MCF 10A (cell line): Measurements from ENCODE around the gene MED12L. TPM values are rescaled to one million over a fixed set of nuclear protein-coding genes. Genes with fewer than 3 reads are reported as not detected.

Experiments
- BruUV-seq: library from RNA; stranded (reverse); fragments of 400-500 nt; replicated peaks from 2 replicates; lab custom pipeline; 2021; lab: Mats Ljungman, UMichigan
- CTCF ChIA-PET: fragments of 300-600 bp; sonication (Branson Sonifier 250); formaldehyde crosslinking; extraction: SDS; loops from one replicate; lab custom pipeline; 2021; ENCODE audit warnings: antibody characterized with exemption, inconsistent platforms; lab: Yijun Ruan, JAX
- POLR2A ChIA-PET: fragments of 300-600, 350-650 bp; sonication (Branson Sonifier 250); formaldehyde crosslinking; extraction: SDS; loops from one replicate; lab custom pipeline; 2020; ENCODE audit warnings: antibody characterized with exemption, inconsistent platforms; lab: Yijun Ruan, JAX
- DNase-seq: peaks from one replicate; pipeline ENCODE4 v3.0.0-alpha.2; 2018; ENCODE audit not compliant: unreplicated experiment
- H3K27ac Mint-ChIP-seq: one replicate; pipeline ENCODE4 v1.8.0; 2022; ENCODE audit warnings: mild to moderate bottlenecking, low read depth, mixed read lengths; ENCODE audit not compliant: unreplicated experiment
- H3K27me3 Mint-ChIP-seq: one replicate; pipeline ENCODE4 v1.8.0; 2022; ENCODE audit warnings: mixed read lengths; ENCODE audit not compliant: insufficient read depth, unreplicated experiment
- H3K36me3 Mint-ChIP-seq: one replicate; pipeline ENCODE4 v1.8.0; 2022; ENCODE audit warnings: mild to moderate bottlenecking, moderate library complexity, mixed read lengths; ENCODE audit not compliant: insufficient read depth, unreplicated experiment
- H3K4me1 Mint-ChIP-seq: one replicate; pipeline ENCODE4 v1.8.0; 2022; ENCODE audit warnings: mixed read lengths; ENCODE audit not compliant: insufficient read depth, unreplicated experiment
- H3K4me3 Mint-ChIP-seq: one replicate; pipeline ENCODE4 v1.8.0; 2022; ENCODE audit warnings: mild to moderate bottlenecking, moderate library complexity, mixed read lengths; ENCODE audit not compliant: unreplicated experiment
- H3K9me3 Mint-ChIP-seq: one replicate; pipeline ENCODE4 v1.8.0; 2022; ENCODE audit warnings: mixed read lengths; ENCODE audit not compliant: unreplicated experiment
- CTCF ChIP-seq: fragments of 200-600 bp; IDR thresholded peaks from one replicate; pipeline ENCODE4 v1.8.0; 2022; ENCODE audit warnings: antibody characterized with exemption, mild to moderate bottlenecking; ENCODE audit not compliant: unreplicated experiment
- intact Hi-C: fragments of 100-400 bp; cut with micrococcal nuclease; formaldehyde crosslinking; loops from 2 replicates; pipeline ENCODE4 v1.14.1; 2022
- total RNA-seq: library from RNA; stranded (reverse); gene quantifications from 2 replicates; pipeline ENCODE4 v1.2.3, GENCODE V29; 2022

MED12L gene
- total RNA-seq, 1 experiment from 2014 or later: 0.47 TPM

GRCh38 chr3:151206201-151206600 lies 120.7 kb downstream of the MED12L start:
- no TSS peak for BruUV-seq
- CTCF ChIA-PET: interaction anchor here (0.6 to 2.6 kb wide), 2 partner anchors 9 to 22 kb away, joined by 6 to 13 read pairs; no protein-coding TSS in a partner anchor
- Mint-ChIP-seq H3K36me3 (no peaks in the 10 kb centered on the region), H3K9me3 (no peaks in the 10 kb centered on the region), H3K4me3 (no peak overlapping the region), H3K27me3 (no peaks in the 10 kb centered on the region), H3K4me1 (no peaks in the 10 kb centered on the region), H3K27ac (no peak overlapping the region)
- no peak for TF ChIP-seq CTCF
- POLR2A ChIA-PET: no interaction called here
- intact Hi-C loops: no loop called here
- DNase-seq: no peak

GRCh38 chr3:151209654-151210053 lies 124.2 kb downstream of the MED12L start:
- Mint-ChIP-seq H3K4me1 (no peaks in the 10 kb centered on the region), H3K27me3 (no peaks in the 10 kb centered on the region), H3K9me3 (no peaks in the 10 kb centered on the region), H3K27ac (no peak overlapping the region), H3K36me3 (no peaks in the 10 kb centered on the region), H3K4me3 (no peak overlapping the region)
- POLR2A ChIA-PET: no interaction called here
- intact Hi-C loops: no loop called here
- CTCF ChIA-PET: interaction anchor here (0.6 to 0.7 kb wide), 2 partner anchors 24 to 392 kb away, joined by 3 read pairs; no protein-coding TSS in a partner anchor
- BruUV-seq: no TSS peak
- no peak for TF ChIP-seq CTCF
- DNase-seq: no peak

GRCh38 chr3:151210676-151211381 lies 125.4 kb downstream of the MED12L start:
- POLR2A ChIA-PET: no interaction called here
- no peak overlapping the region for H3K4me3 Mint-ChIP-seq
- H3K9me3 Mint-ChIP-seq: no peaks in the 10 kb centered on the region
- TF ChIP-seq CTCF: no peak
- no peaks in the 10 kb centered on the region for H3K4me1 Mint-ChIP-seq
- BruUV-seq: no TSS peak
- DNase-seq: no peak
- intact Hi-C loops: no loop called here
- H3K27ac Mint-ChIP-seq: no peak overlapping the region
- H3K36me3 Mint-ChIP-seq: no peaks in the 10 kb centered on the region
- no peaks in the 10 kb centered on the region for H3K27me3 Mint-ChIP-seq
- CTCF ChIA-PET: interaction anchor here (0.6 to 0.7 kb wide), 3 partner anchors 9 to 1285 kb away, joined by 3 to 4 read pairs (median 3); no protein-coding TSS in a partner anchor

GRCh38 chr3:151213151-151213550 lies 127.7 kb downstream of the MED12L start:
- Mint-ChIP-seq H3K9me3 (no peaks in the 10 kb centered on the region), H3K4me3 (no peak overlapping the region), H3K4me1 (no peaks in the 10 kb centered on the region), H3K27ac (no peak overlapping the region), H3K36me3 (no peaks in the 10 kb centered on the region), H3K27me3 (no peaks in the 10 kb centered on the region)
- no peak for TF ChIP-seq CTCF
- CTCF ChIA-PET: interaction anchor here (0.8 kb wide), 1 partner anchor 141 kb away, joined by 3 read pairs; no protein-coding TSS in a partner anchor
- no peak for DNase-seq
- intact Hi-C loops: no loop called here
- POLR2A ChIA-PET: no interaction called here
- no TSS peak for BruUV-seq
